Stimulated activated CD4-positive, alpha-beta T cell treated with anti-CD3 and anti-CD28 coated beads, TNF-alpha, amount 100 ng/mL, for 48 hours (primary cell): ENCODE data around the gene PARVG.
"Not testable (repeated sequence)": the region's sequence is repeated elsewhere in the genome, so short reads cannot be mapped to it uniquely, and the experiment has no call there.

Experiments
- DNase-seq, 3 donors: peaks; one replicate each; pipeline ENCODE4 v3.0.0-alpha.2; 2020; ENCODE audit warnings: low read depth in 3 of 3

The PARVG gene

DNA sequence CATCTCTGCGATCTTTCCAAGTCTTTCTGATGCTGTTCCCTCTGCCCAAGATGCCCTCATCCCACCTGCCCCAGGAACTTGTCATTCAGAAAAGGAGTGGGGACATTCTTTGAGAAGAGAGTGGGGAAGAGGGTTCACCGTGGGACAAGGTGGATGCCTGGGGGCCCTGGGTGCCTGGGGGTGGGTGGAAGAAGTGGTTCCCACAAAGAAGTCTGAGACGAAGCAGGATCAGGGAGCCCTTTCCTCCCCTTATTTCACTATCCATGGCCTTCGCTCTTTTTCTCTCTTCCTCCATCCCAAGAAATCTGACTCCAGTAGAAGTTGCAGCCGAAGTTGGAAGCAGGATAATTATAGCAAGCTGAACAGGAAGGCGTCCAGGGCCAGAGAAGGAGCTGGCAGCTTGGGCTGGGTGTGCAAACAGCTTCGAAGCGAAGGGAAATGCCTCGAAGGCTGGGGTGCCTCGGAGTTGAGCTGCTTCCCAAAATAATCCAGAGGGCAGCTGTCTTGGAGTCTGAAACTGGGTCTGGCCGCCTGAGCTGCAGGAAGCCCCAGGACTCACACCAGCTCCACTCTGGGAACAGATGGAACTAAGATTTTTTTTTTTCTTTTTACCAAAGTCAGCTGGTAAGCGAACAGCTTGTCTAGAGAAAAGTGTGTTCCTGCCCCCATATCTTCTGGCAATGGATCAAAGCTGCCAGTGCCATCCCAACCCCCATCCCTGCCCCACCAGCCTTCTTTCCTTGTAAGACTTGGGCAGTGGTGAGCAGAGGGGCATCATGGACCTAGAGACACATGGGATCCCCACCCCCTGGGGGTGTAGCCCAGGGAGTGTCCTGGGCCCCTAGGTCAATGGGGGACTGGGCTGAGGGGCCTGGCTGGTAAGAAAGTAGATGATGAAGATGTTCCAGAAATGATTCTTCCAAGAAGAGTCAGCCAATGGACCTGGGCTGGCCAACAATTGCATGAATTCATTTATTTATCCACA lies 31.5 kb downstream of the PARVG start:
- DNase-seq: no peak

DNA sequence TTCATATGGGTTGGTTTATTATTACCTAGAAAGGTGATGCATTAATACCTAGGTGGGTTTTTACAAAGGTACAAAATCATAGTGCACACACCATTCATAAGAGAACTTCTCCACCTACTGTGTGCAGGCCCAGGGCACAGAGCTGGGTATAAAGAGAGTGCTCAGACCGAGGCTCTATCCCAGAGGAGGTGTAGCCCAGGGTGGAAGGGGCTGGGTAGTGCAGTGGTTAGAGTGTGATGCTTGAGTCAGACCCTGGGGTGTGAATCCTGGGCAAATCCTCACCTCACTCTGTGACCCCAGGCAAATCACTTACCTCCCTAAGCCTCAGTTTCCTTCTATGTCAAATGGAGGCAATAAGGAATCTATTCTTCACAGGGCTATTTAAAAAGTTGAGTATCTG lies 32.2 kb downstream of the PARVG start:
- no peak for DNase-seq

DNA sequence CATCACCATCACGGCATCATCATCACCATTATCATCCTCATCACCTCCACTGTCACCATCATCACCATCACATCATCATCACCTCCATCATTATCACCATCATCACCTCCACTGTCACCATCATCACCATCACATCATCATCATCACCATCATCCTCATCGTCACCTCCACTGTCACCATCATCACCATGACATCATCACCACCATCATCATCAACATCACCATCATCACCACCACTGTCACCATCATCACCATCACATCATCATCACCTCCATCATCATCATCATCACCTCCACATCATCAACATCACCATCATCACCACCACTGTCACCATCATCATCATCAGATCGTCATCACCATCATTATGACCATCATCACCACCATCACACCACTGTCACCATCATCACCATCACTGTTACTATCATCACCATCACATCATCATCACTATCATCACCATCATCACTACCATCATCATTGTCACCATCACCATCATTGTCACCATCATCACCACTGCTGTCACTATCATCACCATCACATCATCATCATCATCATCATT lies 32.8 kb downstream of the PARVG start:
- no peak for DNase-seq

DNA sequence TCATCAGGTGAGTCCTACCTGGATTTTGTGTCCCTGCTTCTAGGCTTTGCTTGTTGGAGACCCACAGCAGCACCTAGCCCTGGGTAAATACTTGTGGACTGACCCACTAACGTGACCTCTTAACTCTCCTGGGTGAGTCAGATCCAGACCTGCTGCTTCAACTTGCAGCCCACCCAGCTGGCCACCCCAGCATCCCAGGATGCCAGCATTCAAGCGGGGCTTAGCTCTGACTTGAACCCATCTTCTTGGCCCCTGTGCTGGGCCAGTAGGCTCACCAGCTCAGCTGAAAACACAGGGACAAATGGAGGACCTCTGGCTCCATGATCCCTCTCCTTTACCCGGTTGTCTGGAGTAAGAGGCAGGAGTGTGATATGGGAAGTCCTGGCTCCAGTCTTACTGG lies 33.5 kb downstream of the PARVG start:
- DNase-seq: no peak

DNA sequence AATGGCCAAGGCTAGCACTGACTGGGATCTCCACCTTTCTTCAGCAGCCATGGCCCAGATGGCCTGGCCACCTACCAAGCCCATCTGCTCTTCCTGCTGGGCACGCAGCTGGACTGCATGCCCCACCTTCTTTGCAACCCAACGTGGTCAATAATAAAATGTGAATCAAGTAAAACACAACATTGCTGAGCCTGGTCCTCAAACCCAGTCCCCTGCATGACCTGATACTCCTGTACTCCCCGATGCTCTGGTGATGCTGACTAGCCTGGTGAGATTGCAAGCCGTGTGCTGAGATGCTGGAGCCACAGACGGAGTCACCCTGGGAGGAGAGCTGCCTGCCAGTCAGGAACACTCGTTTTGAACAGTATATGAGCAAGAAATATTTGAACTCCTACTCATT lies 34.0 kb downstream of the PARVG start:
- DNase-seq: no peak

DNA sequence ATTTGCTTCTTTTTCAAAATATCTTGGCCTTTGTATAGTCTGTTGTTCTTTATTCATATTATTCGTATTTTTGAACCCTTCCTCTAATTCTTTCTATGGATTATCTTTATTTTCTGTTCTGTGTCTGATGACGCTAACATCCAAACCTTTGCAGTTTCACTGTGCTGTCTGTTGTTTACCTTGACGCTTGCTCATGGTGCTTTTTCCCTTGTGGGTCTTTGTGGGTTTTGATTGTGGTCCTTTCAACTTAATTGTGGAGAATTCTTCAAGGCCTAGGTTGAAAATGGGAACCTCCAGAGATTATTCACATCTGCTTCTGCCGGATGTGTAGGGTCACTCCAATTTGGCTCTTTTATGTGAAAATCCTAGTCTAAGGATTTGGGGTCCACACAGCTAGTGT lies 34.6 kb downstream of the PARVG start:
- no peak for DNase-seq

DNA sequence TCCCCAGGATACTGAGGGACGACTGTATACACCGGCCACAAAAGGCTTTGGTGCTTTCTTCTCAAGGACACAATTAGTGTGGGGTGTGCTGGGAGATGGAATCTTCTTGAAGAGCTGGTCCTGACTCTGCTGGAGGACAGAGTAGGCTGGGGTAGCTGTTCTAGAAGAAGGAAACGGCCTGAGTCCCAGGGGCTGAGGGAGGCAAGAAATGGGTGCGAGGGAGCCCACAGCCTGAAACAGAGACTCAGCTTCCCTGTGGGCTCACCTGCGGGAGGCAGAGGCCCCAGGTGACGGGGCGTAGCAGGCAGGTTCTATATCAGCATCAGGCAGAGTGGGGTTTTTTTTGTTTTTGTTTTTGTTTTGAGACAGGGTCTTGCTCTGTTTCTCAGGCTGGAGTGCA lies 36.6 kb downstream of the PARVG start:
- DNase-seq: no peak

DNA sequence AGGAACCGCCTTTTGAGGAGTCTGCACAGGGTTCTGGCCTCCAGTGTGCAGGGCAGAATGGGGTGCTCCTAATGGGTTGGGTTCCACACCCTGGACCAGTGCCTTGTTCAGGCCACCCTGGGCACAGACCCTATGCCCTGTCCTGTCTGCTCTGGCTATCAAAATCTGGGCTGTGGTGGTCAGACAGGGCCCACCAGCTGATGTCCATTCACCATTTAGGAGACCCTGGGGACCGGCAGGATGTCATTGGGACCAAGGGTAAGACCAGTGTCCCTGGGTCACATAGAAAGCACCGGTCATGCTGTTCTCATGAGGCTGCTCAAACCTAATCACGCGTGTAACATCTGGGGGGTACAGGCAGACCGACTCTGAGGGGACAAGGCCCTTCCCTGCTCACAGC lies 37.3 kb downstream of the PARVG start:
- no peak for DNase-seq

DNA sequence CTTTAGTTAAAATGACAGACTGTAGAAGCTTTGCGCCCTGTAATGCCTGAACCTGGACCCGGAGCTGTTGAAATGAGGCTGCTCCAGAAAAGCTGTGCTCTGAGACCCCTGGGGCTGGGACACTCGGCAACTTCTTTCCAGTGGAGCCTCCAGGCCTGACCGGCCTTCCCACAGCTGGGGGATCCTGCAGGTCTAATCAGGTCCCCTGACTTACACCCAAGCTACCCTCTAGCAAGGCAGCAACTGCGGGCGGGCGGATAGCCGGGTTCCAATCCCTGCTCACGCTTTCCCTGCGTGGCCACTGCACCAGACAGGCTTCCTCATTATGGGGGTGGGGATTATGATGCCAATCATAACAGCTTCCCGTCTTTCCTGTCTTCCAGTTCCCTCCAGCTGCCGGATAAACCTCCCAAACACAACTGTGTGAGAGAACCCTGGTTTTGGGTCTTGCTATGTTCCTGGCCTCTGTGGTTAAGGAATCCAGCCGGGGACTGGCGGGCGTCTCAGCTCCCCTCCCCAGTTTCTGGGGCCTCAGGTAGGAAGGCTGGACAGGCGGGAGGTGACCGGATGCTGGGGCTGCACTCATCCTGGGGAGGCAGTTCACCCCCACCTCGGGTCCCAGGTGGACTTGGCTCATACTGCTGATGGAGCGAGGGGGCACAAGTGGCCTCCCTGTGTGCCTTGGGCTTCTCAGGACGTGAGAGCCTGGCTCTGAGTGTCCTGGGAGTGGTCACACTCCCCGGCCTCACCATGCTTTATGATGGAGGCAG lies 38.6 kb downstream of the PARVG start:
- DNase-seq: no peak

DNA sequence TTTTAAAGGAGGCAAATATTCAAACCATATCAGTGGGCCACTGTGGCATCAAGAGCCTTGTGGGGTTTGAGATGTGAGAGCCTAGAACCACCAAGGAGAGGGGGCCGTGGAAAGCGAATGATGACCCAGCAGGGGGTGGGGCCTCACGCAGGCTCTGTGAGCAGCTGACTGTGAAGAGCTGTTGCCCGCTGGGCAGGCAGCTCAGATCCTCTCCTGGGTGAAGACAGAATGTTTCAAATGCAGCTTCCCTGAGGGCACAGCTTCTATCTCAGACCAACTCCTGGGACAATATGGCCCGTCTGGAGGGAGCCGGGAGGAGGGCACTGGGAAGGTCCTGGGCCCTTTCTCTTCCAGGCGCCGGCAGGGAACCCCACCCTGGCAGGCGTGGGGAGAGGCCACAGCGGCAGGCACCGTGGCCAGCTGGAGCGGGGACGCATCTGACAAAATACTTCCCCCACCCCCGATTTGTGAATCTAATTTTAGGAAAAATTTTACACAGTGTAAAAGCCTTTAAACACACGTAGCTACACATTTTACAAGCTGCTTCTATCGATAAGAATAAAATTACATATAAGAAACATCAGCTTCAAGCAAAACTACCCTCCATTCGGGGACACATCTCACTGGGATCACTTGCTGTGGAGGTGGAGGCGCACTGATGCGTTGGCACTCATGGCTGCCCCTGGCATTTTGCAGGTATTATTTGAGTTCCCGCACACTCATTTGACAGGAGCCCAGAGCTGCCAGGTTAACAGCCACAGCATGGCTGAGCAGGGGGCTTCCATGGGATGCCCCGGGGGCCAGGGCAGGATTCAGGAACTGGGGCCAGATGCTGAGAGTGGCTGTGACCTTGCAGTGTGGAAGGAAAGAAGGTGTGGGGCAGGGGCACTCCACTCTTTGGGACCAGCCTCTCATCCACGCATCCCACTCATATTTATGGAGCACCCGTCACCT lies 40.3 kb downstream of the PARVG start:
- DNase-seq: no peak

DNA sequence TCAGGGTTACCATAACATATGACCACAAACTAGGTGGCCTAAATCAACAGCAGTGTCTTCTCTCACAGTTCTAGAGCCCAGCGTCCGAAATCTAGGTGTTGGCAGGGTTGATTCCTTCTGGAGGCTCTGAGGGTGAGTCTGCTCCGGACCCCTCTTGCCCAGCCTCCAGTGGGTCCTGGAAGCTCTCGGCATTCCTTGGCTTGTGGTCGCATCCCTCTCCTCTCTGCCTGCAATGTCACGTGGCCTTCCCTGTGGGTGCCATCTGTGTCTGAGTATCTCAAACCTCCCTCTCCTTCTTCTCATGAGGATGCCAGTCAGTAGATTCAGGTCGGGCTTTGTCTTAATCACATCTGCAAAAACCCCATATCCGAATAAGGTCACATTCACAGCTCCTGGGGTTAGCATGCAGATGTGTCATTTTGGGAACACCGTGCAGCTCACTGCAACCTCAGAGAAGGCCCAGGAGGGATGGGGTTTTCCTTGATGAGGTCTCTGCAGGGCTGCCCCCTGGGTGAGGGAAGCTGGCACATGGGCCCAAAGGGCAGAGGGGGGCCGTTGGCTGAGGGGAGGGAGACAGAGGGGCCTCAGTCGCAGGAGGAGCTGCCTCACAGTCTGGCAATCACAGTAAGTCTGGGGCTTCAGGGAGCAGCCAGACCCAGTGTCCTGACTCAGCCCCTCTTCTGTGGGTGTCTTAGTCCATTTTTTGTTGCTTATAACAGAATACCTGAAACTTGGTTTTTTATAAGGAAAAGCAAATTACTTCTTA lies 41.2 kb downstream of the PARVG start:
- no peak for DNase-seq

DNA sequence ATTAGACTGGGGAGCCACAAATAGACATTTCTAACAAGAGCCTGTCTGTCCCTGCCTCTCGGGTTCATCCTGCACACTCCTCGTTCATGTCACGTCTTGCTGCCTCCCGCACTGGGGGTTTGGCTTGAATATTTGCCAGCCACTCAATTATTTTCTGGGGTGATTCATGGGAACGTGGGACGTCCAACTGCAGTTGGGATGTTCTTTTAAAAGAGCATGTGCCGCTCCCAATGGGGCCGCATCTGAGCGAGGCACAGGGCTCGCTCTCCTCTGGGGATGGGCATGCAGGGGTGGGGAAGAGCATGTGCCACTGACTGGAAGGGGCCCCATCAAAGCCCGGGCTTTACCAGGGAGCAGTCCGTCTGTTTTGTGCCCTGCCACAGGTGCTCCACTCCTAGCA lies 43.4 kb downstream of the PARVG start:
- DNase-seq: no peak

DNA sequence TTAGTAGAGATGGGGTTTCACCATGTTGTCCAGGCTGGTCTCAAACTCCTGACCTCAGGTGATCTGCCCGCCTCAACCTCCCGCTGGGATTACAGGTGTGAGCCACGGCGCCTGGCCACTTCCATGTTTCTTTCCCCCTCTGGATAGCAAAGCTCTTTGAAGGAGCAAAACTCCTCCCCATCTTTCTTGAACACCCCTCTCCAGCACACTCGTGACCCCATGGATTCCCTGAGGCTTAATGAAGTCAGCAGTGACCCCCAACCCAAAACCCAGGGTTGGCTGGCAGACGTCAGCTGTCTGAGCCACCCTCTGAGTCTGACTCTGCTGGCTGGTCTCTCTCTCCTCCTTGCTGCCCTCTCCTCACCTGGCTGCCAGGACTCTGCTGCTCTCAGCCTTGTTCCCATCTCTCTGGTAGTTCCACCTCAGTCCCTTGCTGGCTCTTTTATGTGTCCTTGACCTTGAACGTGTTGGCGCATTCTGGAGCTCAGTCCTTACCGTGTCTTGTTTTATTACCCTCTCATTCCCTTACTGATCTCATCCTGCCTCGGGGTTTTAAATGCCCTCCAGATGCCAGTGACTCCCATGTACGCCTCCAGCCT lies 44.5 kb downstream of the PARVG start:
- DNase-seq: no peak

DNA sequence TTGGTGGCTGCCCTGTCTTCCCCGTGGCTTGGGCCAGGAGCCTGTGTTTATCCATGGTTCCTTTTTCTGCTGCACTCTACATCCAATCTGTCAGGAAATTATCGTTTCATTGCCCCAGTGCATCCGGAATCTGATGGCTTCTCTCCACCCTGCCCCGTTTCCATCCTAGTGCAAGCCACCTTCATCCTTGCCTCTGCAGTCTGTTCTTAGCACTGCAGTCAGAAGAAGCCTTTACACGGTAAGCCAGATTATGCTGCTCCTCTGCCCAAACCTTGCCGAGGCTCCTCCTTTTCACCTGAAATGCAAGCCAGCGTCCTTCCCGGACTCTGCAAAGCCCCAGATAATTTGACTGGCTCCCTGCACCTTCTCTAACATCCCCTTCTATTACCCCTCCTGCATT lies 45.1 kb downstream of the PARVG start:
- no peak for DNase-seq

DNA sequence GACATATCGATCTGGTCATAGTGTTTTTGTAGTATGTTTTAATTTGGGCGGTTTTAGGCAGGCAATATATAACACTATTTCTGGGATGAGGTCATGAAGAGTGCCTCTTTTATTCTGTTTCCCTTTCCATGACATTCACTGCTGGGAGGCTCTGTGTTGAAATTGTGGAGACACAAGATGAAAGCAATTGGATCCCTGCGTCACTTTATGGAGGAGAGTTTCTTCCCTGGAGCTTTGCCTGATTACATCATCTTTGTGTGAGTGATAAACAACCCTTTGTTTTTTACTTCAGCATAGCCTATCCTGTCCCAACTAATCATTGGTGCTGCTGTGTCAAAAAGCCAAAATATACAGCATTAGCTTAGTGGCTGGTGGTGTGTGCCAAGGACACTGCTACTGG lies 48.6 kb downstream of the PARVG start:
- no peak for DNase-seq

DNA sequence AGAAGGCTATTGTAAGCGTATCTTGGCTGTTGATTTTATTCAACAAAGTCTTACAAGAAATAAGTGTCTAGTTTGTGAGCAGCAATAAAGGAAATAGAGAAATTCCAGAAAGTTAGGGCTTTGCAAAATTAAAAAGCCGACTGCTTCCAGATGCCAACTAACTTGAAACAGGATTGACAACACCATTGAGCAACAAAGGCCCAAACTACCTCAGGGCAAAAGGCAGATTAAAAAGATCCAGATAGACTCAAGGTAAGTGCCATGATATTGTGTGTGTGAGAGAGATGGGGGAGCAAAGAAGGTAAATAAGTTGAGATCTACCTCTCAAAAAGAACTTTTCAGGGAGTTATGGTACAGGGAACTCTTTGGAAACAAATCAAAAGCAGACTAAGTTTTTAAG lies 49.1 kb downstream of the PARVG start:
- no peak for DNase-seq

DNA sequence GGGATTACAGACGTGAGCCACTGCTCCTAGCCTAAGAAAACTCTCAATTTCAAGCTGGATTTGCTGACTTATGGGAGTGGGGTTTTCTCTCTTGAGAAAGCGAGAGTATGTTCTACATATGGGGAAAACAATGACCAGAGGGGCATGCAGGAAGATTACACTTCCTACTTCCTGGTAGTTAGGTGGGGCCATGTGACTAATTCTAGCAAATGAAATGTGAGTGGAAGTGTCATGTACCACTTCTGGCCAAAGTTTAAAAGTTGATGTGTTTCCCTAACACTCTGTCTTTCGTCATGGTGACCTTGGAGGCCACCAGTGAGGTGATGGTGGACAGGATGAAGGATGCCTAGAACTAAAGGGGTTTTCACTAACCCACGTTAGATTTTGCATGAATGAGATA lies 50.5 kb downstream of the PARVG start:
- DNase-seq: no peak

DNA sequence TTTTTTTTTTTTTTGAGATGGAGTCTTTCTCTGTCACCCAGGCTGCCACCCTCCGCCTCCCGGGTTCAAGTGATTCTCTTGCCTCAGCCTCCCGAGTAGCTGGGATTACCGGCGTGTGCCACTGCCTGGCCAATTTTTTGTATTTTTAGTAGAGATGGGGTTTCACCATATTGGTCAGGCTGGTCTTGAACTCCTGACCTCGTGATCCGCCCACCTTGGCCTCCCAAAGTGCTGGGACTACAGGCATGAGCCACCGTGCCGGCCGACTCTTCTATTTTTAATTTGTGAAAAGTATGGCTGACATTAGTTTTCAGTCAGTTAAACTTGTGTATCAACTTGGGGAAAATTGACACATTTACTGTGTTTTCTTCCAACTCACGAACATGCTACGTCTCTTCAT lies 53.6 kb downstream of the PARVG start:
- DNase-seq: not testable (repeated sequence)

DNA sequence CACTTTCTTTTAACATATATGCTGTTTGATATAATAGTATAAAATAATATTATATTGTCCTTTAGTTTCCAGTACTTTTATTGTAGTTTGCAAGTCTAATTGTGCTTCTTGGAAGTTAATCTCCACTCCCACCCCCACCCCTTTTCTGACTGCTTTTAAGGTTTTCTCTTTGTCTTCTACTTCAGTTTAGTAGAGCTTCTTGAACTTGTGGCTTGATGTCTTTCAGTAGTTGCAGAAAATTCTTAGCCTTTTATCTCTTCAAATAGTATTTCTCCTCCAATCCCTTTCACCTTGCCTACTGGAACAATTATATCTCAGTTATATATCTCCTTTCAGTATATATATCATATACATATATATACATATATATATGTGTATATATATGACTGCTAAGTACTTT lies 56.6 kb downstream of the PARVG start:
- DNase-seq: no peak

DNA sequence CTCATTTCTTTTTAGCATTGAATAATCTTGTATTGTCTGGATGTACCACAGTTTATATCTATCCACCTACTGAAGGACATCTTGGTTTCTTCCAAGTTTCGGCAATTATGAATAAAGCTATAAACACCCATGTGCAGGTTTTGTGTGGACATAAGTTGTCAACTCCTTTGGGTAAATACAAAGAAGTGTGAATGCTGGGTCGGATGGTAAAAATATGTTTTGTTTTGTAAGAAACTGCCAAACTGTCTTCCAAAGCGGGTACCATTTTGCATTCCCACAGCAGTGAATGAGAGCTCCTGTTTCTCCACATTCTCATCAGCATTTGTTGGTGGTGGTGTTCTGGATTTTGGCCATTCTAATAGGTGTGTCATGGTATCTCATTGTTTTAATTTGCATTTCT lies 60.4 kb downstream of the PARVG start:
- DNase-seq: not testable (repeated sequence)
